Breast epithelium (tissue), 4 donors: ENCODE data around the gene WIPI1. TPM values are rescaled to one million over a fixed set of nuclear protein-coding genes. Genes with fewer than 3 reads are reported as not detected.
A peak's percentile ranks its signal among the peaks of the same experiment; 100 is the strongest.
"Not testable (repeated sequence)": the region's sequence is repeated elsewhere in the genome, so short reads cannot be mapped to it uniquely, and the experiment has no call there.

Source experiments
- DNase-seq, 2 donors: peaks; one replicate each; pipeline ENCODE4 v3.0.0-alpha.2; 2019; ENCODE audit warnings: low spot score in 2 of 2
- H3K27ac ChIP-seq, 2 donors: fragments of 200-600 bp; sonication (generic) in 1 of 2; one replicate each; pipeline ENCODE4 v1.5.1; 2016 to 2019; ENCODE audit warnings: mild to moderate bottlenecking in 1 of 2
- H3K27me3 ChIP-seq, 2 donors: fragments of 200-600 bp; sonication (generic) in 1 of 2; one replicate each; pipeline versions ENCODE4 v1.5.1 to v1.6.0; 2017 to 2019; ENCODE audit warnings: control low read depth in 1 of 2, mild to moderate bottlenecking in 1 of 2
- H3K36me3 ChIP-seq: fragments of 200-600 bp; one replicate; pipeline ENCODE4 v1.5.1; 2019
- H3K4me1 ChIP-seq, 2 donors: fragments of 200-600 bp; sonication (generic); one replicate each; pipeline ENCODE4 v1.5.1; 2016 to 2019; ENCODE audit warnings: control low read depth in 1 of 2
- H3K4me3 ChIP-seq, 3 donors: fragments of 200-600 bp; sonication (generic); 1 replicate in 2 of 3; 2 replicates in 1 of 3; pipeline ENCODE4 v1.5.1; 2016 to 2019; ENCODE audit warnings: mild to moderate bottlenecking in 3 of 3, moderate library complexity in 2 of 3
- H3K9me3 ChIP-seq, 2 donors: fragments of 200-600 bp; sonication (generic) in 1 of 2; one replicate each; pipeline ENCODE4 v1.5.1; 2016 to 2019; ENCODE audit warnings: control low read depth in 1 of 2
- CTCF ChIP-seq, 3 donors: fragments of 450-650 bp; IDR thresholded peaks; one replicate each; pipeline ENCODE4 v1.5.1; 2016 to 2017; ENCODE audit warnings: antibody characterized with exemption in 3 of 3, mild to moderate bottlenecking in 3 of 3, moderate library complexity in 3 of 3
- POLR2A ChIP-seq: fragments of 450-650 bp; IDR thresholded peaks from one replicate; pipeline ENCODE4 v1.6.1; 2016; ENCODE audit warnings: antibody characterized with exemption, mild to moderate bottlenecking, moderate library complexity
- POLR2AphosphoS5 ChIP-seq, 3 donors: sonication (generic); formaldehyde crosslinking; IDR thresholded peaks; one replicate each; pipeline ENCODE4 v1.6.1; 2017; ENCODE audit warnings: antibody characterized with exemption in 3 of 3
- intact Hi-C: fragments of 100-400 bp; cut with DNase I; formaldehyde crosslinking; loops from one replicate; pipeline ENCODE4 v1.15.1; 2023; ENCODE audit warnings: low total_unique reads
- total RNA-seq, 3 donors: library from RNA; depleted of rRNA; stranded (reverse); fragments of >200 nt; gene quantifications; one replicate each; pipeline ENCODE4 v1.1.0, GENCODE V29; 2016

The WIPI1 gene
- total RNA-seq, 3 donors from 2014 or later: 65.1 to 83.6 (median 70.9) TPM

- Histone ChIP-seq H3K27ac (no peak overlapping the region), H3K9me3 (peaks cover 4 to 29% of the 10 kb centered on the region in 2 donors), H3K36me3 (no peaks in the 10 kb centered on the region), H3K4me3 (no peak overlapping the region), H3K27me3 (no peaks in the 10 kb centered on the region), H3K4me1 (no peaks in the 10 kb centered on the region)
- no peak for DNase-seq
- intact Hi-C loops: no loop called here
- TF ChIP-seq POLR2AphosphoS5 (IDR thresholded peaks at IDR 0.05) (no peak), CTCF (IDR thresholded peaks at IDR 0.05) (no peak), POLR2A (no peak)
These were observed 40.0 kb downstream of the WIPI1 start for GRCh38 chr17:68417317-68417716.

- H3K27ac ChIP-seq, H3K4me3 ChIP-seq, H3K4me1 ChIP-seq, intact Hi-C loops, DNase-seq, H3K36me3 ChIP-seq, H3K27me3 ChIP-seq: not testable (repeated sequence)
- H3K9me3 ChIP-seq: peaks cover 4 to 29% of the 10 kb centered on the region in 2 donors
These were observed 42.4 kb downstream of the WIPI1 start for GRCh38 chr17:68414901-68415300.

GRCh38 chr17:68413597-68414560 is 43.4 kb downstream of the WIPI1 start:
- H3K4me1 ChIP-seq, intact Hi-C loops, H3K27me3 ChIP-seq, H3K36me3 ChIP-seq: not testable (repeated sequence)
- peak overlapping the region; percentile 26 to 66 (median 47) for H3K4me3 ChIP-seq
- peak in 1 of 3 donors; percentile 16 for TF ChIP-seq POLR2AphosphoS5 (IDR thresholded peaks at IDR 0.05)
- peak overlapping the region in 1 of 2 donors; percentile 32 for H3K27ac ChIP-seq
- H3K9me3 ChIP-seq: peaks cover 4 to 29% of the 10 kb centered on the region in 2 donors
- peak in 1 of 2 donors; percentile 46 for DNase-seq

GRCh38 chr17:68407656-68408055 is 49.6 kb downstream of the WIPI1 start:
- H3K27ac ChIP-seq, H3K4me1 ChIP-seq, intact Hi-C loops, DNase-seq, H3K36me3 ChIP-seq, H3K4me3 ChIP-seq, H3K9me3 ChIP-seq, H3K27me3 ChIP-seq: not testable (repeated sequence)

GRCh38 chr17:68403837-68404236 is 53.5 kb downstream of the WIPI1 start:
- intact Hi-C loops, H3K36me3 ChIP-seq, H3K4me3 ChIP-seq, DNase-seq, H3K9me3 ChIP-seq, H3K27me3 ChIP-seq, H3K27ac ChIP-seq, H3K4me1 ChIP-seq: not testable (repeated sequence)

- Histone ChIP-seq H3K36me3 (no peaks in the 10 kb centered on the region), H3K9me3 (peaks cover 0 to 6% of the 10 kb centered on the region in 2 donors), H3K4me3 (no peak overlapping the region), H3K27ac (peak overlapping the region in 1 of 2 donors; percentile 3), H3K27me3 (no peaks in the 10 kb centered on the region), H3K4me1 (no peaks in the 10 kb centered on the region)
- DNase-seq: no peak
- TF ChIP-seq CTCF (IDR thresholded peaks at IDR 0.05): no peak
- TF ChIP-seq POLR2A: no peak
- TF ChIP-seq POLR2AphosphoS5 (IDR thresholded peaks at IDR 0.05): no peak
- intact Hi-C loops: no loop called here
These were observed 54.2 kb downstream of the WIPI1 start for GRCh38 chr17:68403122-68403521.

- no peak for DNase-seq
- Histone ChIP-seq H3K27ac (no peak overlapping the region), H3K36me3 (no peaks in the 10 kb centered on the region), H3K27me3 (no peaks in the 10 kb centered on the region), H3K4me1 (no peaks in the 10 kb centered on the region), H3K4me3 (no peak overlapping the region), H3K9me3 (peaks cover 0 to under 1% of the 10 kb centered on the region in 2 donors)
- no peak for TF ChIP-seq POLR2A
- no peak for TF ChIP-seq CTCF (IDR thresholded peaks at IDR 0.05)
- no peak for TF ChIP-seq POLR2AphosphoS5 (IDR thresholded peaks at IDR 0.05)
- intact Hi-C loops: no loop called here
These were observed 56.0 kb downstream of the WIPI1 start for GRCh38 chr17:68401288-68401687.
